ENCODE results near the gene NFATC1.

DNA sequence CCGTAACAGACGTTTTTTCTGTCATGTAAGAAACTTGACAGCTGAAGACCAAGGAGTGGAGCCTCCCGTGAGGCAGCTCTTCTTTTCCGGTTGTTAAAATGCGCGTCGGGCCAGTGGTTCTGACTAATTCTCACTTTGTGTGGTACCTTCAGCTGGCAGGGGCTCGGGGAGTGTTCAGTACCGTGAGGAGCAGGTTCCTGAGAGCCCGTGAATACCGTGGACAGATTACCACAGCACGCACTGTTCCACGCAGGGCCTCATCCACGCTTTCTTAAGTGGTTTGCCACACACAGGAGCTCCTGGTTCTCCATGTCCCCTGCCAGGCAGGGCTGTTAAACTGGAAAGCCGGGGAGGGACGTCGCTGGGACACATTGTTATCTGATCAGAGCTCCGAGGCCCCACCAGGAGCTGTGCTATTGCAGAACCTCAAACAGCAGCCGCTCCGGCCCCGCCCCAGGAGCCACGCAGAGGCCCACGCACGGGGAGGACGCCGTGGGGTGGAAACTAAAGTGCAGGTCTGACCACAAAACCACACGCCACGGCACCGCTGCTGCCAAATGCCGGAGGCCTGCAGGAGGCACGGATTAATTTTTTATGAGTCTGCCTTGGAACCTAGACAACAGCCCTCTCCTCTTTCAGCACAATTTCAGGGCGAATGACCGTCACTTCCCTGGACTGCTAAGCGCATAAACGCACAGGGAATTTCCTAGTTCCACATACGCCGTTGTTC is 43.3 kb downstream of the NFATC1 start:
- no peak for TF ChIP-seq ZNF274 (IDR thresholded peaks at IDR 0.05; ENCODE audit: low read depth, low read length)
- no peak for TF ChIP-seq YY1 (IDR thresholded peaks at IDR 0.05; ENCODE audit: insufficient read depth, insufficient read length)

All from NT2/D1 (cell line).